ENCODE data around the gene DNAJB8.

The DNAJB8 gene

DNA sequence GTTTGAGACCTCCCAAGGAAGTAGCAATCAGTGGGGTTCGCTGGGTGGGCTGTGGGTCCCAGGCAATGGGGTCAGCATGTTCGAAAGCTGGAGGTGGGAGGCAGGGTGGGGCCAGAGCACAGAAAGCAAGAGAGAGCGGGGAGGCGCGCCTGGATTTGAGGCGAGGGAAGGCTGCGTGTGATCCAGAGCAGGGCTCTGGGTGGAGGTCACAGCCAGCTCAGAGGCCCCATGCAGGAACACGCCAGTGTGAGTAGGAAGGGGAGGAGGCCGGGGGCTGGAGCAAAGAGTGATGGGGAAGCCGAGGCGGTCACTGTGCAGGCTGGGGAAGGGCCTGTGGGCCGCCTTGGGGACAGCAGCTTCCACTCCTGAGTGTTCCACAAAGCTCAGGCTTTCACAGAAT is 8.8 kb downstream of the DNAJB8 start:
- DNase-seq (ENCODE audit: low spot score), result no peak
- TF ChIP-seq, protein P1, sequence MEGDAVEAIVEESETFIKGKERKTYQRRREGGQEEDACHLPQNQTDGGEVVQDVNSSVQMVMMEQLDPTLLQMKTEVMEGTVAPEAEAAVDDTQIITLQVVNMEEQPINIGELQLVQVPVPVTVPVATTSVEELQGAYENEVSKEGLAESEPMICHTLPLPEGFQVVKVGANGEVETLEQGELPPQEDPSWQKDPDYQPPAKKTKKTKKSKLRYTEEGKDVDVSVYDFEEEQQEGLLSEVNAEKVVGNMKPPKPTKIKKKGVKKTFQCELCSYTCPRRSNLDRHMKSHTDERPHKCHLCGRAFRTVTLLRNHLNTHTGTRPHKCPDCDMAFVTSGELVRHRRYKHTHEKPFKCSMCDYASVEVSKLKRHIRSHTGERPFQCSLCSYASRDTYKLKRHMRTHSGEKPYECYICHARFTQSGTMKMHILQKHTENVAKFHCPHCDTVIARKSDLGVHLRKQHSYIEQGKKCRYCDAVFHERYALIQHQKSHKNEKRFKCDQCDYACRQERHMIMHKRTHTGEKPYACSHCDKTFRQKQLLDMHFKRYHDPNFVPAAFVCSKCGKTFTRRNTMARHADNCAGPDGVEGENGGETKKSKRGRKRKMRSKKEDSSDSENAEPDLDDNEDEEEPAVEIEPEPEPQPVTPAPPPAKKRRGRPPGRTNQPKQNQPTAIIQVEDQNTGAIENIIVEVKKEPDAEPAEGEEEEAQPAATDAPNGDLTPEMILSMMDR (IDR thresholded peaks at IDR 0.05; ENCODE audit: extremely low read depth, missing control alignments), result no peak

DNA sequence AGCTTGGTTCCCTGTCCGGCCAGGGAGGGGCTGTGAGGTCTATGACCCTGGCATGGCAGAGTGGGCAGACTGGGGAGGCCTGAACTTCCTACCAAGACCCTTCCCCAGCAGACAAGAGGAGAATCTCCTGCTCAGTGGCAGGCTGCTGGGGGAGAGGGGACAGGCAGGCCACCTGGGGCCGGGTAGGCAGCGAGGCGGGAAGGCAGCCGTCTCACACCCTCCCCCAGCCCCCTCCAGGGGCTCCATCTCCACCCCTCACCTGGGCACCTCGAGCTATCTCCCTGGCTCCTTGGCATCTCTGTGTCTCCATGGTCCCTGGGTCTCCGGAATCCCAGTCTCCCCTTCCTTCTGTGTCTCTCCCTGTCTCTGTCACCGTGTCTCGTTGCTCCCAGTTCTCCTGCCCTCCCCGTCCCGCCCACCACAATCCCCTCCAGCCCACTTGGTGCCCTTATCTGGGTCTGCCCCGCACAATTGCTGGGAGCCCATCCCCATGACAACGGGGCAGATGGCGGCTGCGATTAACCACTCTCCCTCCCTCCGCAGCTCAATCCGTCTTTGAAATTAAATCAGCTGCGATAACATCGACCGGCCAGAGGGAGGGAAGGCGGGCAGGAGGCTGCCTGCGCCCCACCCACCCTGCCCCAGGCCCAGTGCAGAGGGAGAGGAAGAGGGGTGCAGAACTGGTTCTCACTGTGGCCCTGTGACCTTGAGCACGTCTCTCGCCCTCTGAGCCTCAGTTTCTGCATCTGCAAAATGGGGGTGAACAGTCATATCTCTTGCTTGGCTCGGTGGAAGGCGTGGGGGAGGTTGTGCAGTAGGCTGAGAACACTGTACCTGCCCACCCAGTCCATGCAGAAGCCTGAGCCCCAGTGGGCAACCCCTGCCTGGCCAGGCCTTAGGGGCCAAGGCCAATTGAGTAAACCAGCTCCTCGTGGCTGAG is 9.6 kb downstream of the DNAJB8 start:
- TF ChIP-seq, protein P1 (IDR thresholded peaks at IDR 0.05; ENCODE audit: extremely low read depth, missing control alignments), result no peak
- DNase-seq (ENCODE audit: low spot score), result no peak

DNA sequence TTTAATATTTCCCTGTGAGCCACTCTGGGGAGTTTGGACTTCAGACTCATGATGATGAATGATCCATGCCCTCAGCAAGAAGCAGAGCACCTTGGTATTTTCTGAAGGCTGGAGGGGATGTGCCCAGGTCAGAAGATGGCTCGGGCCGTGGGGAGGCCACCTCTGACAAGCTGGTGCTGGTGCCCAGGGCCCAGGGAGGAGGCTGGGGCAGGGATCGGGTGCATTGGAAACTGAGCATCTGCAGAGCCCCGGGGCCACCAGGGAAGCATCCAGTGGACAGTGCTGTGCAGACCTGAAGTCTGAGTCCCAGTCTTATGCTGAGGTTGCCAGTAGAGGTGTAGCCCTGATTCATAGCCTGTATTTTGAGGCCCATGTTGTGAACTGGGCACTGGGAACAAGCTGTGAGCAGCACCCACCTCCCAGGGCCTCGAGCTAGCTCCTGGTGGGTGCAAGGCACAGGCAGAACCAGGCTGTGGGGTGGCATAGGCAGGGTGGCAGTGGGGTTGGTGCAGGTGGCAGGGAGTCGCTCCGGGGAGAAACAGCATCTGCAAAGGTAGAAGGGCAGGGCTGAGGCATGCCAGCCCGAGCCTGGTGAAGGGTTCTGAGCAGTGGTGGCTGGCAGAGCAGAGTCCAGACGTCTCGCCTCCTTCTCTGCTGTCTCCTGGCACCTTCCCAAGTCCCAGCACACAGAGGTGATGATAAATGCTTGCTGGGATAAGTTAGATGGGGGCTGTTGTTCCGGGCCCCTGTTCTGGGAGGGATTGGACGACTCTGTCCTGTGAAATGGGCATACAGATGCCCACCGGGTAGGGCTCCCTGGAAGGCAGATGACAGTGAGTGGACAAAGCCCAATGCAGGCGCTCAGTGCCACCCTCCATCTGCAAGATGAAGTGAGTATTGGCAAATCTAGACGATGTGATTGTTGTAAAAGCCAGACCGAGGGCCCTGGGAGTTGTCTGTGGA is 10.6 kb downstream of the DNAJB8 start:
- no peak for DNase-seq (ENCODE audit: low spot score)
- TF ChIP-seq, protein P1 (IDR thresholded peaks at IDR 0.05; ENCODE audit: extremely low read depth, missing control alignments), result no peak

DNA sequence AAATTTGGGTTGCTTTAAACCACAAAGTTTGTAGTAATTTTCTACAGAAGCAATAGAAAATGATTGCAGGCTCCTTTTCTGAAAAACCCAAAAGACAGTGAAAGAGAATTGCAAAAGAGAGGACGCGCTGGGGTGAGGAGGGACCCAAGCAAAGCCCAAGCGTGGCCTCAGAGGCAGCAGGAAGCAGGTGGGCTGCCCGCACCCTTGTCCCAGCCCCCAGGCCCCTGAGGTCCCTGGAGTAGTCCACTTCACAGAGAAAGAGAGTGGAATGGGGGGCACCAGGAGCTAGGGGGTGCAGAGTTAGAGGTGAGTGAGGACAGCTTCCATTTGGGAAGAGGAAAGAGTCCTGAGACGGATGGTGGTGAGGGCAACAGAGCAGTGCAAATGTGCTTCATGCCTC is 11.6 kb downstream of the DNAJB8 start:
- TF ChIP-seq, protein P1 (IDR thresholded peaks at IDR 0.05; ENCODE audit: extremely low read depth, missing control alignments), result no peak
- DNase-seq (ENCODE audit: low spot score), result no peak

DNA sequence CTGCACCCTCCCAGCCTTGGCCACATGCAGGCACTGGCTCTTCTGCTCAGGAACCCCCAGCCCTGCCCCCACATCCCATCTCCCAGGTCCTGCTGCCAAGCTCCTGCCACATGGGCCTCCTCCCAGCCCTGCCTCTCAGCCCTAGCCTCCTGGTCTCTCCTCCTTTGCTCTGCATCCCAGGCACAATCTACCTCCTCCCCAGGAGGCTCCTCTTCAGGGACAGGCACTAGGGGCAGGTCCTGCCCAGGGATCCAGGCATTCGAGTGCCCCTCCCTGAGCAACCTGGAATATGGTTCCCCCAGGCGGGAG is 12.4 kb downstream of the DNAJB8 start:
- DNase-seq (ENCODE audit: low spot score), result no peak
- TF ChIP-seq, protein P1 (IDR thresholded peaks at IDR 0.05; ENCODE audit: extremely low read depth, missing control alignments), result no peak

DNA sequence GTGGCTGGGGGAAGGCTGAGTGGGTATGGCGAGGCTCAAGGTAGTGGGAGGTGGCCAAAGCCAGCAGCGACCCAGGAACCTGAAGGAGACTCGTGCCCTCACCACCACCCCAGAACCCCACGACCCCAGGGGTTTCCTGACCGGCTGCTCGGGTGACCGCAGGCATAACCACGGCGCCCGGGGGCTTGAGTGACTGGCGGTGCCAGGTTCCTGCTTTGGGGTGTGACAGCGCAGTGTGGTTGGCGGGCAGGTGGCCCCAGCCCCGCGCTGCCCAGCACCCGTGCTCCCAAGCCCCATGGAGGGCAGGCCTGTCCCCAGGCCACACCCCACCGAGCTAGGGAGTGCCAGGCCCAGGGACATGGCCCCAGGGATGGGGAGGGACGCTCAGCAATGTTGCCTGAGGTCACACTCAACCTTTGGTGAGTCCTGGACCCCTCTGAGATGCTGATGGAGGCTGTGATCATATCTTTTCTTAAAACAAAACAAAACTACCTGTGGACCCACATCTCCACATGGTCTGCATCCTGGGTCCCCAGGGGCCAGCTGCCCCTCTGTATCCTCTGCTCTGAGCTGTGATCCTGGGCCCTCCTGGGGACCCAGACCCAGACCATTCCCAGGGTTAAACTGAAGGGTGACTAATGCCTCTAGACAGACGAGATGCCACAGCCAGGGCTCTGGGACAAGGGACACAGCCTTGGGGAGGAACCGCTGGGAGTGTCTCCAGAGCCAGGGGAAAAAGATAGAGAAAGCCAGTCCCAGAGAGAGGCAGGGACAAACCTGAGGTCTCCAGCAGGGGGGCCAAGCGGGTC is 13.0 kb downstream of the DNAJB8 start:
- DNase-seq (ENCODE audit: low spot score), result no peak
- TF ChIP-seq, protein P1 (IDR thresholded peaks at IDR 0.05; ENCODE audit: extremely low read depth, missing control alignments), result no peak

All from GM20000 (cell line).